NCI-H2227 (cell line): Measurements from ENCODE around the gene IMPDH1.
A peak's percentile ranks its signal among the peaks of the same experiment; 100 is the strongest.

Source experiments
- DNase-seq: peaks from one replicate; lab custom pipeline; 2025; ENCODE audit not compliant: unreplicated experiment; lab: John Stamatoyannopoulos, UW

The IMPDH1 gene

DNA sequence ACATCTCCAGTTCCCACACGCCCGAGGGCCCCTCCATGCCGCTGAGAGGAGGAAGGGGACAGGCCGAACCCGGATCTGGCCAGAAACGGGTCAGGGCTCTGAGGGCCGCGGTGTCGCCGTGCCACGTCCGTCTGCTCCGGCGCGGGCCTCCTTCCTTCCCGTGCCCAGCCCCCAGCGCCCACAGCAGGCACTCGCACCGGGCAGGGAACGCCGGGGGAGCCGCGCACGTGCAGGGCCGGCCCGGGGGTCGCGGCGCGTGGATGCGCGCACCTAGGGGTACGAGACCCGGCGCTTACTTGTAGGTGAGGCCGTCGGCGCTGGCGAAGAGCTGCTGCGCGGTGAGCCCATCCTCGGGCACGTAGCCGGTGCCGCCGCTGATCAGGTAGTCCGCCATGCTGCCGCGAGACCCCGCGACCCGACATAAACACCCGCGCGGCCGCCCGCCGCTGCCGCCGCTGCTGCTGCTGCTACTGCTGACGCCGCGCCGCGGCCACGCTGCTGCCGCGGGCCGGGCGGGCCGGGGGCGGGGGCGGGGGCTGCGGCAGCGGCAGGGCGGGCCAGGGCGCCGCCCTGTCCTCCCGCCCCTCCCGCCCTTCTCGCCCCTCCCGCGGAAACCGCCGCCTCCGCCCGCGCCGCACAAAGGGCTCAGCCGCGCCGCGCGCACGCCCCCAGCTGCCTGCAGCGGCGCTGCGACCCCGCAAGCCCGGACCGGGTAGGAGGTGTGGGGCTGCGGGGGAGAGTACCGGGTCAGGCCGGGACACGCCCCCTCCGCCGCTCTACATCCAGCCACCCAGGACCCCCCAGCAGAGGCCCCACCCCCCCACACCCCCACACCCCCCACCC lies 4.1 kb downstream of the IMPDH1 start:
- peak; percentile 79 for DNase-seq

DNA sequence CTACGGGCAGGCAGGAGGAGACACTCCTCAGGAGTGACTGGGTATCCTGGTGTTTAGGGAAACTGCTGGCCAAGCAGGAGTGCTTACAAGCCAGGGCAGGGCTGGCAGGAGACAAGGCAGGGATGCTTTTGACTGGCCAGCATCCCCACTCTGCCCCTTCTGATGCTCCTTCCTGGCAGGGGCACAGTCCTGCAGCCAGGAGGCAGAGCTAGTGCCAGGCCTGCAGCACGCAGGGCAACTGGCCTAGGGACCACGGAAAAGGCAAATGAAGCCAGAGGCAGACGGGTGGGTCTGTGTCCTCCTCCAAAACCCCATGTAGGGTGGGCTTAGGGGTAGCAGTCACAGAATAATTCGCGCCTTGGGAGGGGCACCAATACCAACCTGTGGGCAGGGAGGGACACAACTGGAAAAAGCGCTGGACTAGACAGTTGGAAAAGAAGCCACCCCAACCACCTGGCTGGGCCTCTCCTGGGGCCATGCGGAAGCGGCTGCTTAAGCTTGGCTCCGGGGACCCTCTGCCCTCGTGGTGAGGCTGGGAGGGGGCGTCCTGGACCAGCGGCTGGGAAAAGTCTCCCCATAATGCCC lies 4.8 kb downstream of the IMPDH1 start:
- no peak for DNase-seq

DNA sequence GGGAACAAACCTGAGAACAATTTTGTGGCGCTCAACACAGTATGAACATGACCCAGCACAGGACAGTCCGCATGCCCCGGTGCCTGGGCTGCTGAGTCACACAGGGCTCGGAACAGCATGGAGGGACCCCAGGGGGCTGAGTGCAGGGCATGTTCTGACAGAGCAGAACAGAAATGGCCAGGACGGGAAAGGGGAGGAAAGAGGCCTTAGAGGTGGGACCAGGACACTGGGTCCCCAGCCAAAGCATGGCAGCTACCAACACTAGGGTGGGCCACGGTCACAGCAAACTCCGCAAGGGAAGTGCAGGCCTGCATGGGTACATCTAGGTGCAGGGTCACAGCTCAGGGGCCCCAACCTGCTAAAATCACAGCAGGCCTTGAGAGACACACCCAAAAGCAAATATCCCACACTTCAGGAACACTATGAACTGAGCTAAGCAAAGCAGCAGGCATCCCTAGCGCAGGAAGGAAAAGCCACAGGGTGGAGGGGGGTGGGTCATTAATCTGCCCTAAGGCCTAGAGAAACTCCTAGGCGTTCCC lies 5.6 kb downstream of the IMPDH1 start:
- no peak for DNase-seq

DNA sequence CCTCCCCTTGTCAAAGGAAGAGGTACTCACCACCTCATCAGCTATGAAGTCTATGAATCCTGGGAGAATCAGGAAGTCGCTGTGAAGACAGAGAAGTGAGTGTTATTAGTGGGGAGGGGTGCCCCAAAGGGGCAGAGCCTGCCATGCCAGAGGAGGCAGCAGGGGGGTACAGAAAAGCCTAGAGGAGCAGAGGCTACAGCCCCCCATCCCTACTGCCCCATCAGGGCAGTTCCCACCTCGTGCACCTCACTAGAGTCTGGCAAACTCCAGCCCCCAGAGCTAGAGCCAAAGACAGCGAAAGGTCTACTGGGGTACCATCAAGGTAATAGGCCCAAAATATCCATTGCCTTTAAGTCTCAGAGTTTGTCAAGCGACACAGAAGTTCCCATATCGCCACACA lies 6.1 kb downstream of the IMPDH1 start:
- no peak for DNase-seq

DNA sequence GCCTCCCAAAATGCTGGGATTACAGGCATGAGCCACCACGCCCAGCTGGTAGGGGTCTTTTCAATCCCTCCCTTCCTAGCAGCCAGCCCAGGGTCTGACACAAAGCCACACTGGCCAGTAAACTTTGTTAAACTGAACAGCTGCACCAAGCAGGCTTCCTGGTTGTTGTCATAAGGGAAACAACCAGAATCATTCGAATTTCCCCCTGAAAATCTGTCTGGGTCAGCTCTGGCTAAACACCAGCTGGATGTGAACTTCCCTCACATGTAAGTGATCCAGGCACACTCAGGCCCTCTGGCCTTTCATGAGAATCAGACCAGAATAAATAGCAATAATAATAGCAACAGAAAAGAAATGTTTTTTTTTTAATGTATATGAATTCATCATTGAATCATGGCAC lies 7.4 kb downstream of the IMPDH1 start:
- no peak for DNase-seq

DNA sequence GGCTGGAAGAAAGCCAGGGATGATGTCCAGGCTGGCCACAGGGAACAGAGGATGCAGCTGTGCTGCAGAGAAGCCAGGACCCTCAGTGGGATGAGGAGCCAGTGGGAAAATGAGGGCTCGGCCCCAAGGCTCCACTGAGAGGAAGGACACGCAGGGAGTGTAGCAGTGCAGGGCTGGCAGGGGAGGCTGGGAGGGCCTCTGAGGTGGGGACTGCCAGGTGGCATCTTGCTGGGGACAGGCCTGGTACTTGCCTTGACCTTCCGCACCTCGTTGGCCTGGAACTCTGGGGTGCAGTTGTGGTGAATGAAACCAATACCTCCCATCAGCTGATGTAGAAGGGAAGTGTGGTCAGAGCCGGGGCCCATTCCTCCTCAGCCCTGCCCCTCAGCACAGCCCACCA lies 9.2 kb downstream of the IMPDH1 start:
- no peak for DNase-seq

DNA sequence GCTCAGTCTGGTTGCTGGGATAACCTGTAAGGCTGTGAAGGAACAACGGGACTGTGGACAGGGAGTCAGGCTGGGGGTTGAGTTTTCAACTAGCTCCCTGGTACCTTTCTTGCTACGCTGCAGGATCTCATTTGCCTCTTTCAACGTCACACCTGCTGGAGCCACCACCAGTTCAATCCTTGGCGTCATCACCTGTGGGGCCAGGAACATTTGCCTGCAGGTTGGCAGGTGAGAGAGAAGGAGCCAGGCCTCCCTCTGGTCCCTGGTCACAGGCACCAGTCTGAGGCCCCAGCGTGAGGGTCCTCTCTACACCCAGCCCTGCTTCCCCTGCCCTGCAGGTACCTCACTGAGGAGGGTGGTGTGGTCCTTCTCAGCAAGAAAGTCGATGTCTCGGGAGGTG lies 9.8 kb downstream of the IMPDH1 start:
- DNase-seq, result no peak

DNA sequence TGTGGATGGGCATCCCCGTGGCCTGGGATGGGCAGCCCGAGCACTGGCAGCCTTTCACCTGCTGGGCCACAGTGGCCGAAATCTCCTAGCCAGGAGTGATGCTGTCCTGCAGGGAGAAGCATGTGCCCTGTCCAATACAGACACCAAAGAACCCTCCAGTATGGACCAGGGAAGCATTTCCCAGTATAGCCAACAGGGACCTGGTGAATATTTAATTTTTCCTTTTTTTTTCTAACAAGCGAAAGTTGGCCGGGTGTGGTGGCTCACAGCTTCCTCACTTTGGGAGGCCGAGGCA lies 11.0 kb downstream of the IMPDH1 start:
- DNase-seq, result no peak

DNA sequence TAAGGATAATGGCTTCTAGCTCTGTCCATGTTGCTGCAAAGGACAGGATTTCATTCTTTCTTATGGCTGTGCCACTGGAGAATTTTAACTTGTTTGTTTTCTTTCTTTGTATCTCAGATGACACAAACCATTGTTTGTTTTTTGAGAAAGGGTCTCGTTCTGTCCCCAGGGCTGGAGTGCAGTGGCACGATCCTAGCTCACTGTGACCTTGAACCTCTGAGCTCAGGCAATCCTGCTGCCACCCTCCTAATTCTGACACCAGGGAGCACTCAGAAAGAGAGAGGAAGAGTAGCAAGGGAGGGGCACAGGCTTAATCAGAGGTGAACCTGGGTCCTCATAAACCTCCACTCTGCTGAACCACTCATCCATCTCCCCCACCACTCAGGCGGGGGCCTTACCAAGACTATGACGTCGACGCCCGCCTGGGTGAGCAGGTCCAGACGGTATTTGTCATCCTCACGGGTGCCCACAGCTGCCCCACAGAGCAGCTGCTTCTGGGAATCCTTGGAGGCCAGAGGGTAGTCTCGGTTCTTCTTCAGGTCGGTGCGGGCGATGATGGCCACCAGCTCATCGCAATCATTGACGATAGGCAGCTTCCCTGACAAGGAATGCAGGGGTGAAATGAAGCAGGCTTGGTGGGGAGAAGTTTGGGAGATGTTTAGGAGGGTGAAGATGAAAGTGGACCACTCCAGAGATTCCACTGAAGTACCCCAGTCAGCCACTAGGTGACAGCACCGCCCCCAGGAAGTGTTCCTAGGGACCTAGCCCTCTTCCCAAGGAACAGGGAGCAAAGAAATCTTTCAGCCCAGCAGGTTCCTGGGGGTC lies 11.6 kb downstream of the IMPDH1 start:
- DNase-seq, result peak; percentile 69

DNA sequence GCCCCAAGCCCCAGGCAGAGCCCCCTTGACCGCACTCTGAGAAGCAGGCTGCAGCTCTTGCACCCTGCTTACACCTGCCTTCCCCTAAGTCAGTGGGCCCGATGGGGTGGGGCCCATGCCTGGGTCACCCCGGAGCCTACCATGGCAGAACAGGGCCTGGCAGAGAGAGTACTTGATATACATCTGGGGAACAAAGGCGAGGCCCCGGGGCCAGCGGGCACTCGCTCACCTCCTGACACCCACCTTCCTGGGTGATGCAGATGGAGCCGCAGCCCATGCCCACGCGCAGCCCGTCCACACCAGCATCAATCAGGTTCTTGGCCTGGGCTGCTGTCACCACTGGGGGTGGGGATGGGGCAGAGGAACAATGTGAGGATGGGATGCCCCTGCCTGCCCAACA lies 13.4 kb downstream of the IMPDH1 start:
- DNase-seq, result no peak

DNA sequence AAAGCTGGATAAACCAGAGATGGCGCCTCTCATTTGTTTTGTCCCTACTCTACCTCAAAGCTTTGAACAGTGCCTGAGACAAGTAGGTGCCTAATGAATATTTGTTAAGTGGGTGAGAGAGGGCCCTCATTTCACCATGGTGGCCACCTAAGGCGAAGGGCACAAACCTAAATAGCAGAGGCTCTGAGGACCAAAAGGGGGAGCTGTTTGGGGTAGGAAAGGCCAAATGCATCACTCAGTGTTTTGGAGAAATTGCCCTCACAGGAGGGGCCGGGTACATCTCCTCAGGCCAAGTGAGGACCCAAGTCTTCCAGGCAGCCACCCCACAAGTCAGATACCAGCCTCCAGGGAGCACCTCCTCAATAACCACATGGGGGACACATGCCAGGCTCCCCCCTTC lies 14.0 kb downstream of the IMPDH1 start:
- no peak for DNase-seq

DNA sequence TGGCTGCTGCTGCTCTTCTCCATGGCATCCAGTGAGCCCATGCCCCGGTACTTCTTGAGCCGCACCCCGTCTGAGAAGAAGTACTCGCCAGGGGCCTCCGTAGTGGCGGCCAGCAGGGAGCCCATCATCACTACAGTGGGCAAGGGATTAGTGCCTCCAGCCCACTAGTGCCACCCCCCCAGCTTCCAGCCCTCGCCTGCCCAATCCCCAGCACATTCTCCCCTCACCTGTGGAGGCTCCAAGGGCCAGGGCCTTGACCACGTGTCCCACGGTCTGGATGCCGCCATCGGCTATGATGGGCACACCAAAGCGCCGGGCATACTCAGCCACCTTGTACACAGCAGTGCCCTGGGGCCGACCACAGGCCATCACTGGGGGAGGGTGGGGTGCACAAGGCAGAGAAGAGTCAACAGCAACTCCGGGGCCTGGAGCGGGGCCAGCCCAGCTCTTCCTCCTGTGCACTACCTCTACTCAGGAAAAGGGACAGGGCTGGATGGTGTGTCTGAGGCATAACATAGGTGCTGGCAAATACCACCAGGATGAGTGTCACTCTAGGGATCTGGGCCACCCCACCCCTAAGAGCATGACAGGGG lies 14.8 kb downstream of the IMPDH1 start:
- DNase-seq, result no peak

DNA sequence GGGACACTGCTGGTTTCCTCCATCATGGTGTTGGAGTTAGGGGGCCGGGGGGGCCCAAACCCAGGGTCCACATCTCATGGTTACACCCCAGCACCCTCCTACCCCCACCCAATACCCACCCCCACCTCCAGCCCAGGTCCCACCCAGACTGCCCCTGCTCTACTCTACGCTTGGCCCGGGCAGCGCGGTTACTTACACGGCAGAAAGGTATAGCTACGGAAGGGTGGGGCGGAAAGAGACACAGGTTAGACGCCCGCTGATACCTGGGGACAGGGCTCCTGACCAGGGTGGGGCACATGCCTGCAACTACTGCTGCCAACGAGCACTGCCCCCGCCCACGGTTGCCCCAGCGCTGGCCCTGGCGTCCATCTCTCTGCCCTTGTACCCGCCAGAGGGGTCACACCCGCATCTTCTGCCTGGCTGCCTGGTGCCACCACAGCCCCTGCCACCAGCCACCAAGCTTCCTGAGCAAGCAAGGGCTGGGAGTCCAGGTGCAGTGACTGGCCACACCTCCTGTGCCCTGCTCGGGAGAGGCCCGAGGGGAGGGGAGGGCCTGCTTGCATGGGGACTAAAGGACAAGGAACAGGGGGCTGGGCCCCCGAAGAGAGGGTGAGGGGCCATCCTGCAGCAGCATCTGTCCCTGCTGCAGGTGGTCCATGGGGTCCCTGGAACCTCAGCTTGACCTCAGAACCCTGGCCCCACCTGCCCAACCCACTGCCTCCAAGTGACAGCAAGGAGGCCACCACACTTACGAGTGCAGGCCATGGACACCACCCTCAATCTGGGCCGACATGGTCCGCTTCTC lies 16.1 kb downstream of the IMPDH1 start:
- no peak for DNase-seq

DNA sequence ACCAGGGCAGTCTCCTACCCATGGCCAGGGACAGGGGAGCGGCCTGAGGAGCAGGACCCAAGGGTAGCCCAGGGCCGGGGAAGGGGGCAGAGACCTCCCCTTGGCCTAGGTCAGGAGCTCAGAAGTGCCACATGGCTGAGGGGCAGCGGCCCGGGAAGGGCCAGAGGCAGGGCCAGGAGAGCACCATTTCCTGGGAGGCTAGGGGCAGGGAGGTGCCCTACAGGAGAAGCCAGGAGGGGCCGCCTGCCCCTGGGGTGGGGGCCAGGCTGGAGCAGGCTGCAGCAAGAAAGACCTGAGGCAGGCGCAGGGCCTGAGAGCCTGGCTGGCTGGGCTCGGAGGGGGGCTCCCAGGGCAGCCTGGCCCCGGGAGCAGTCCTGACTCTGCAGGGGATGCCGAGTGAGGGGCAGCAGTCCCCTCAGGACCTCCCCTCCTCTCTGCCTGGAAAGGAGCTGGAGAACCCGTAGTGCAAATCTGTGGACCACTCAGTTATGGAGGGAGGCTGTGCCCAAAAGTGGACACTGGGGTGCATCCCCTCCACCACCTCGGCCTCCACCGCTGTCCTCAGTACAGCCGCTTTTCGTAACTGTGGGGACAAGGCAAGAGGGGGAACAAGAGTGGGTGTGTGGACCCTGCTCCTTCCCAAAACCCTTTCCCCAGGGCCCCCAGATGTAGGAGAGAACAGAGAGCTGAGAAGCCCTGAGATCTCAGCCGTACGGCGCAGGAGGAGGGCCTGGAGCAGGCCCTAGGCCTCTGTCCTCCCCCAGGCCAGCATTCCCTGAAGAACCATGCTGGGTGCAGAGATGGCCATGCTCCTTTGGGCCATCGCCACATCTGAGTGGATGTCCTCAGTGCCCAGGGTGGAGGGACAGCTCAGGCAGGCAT lies 17.1 kb downstream of the IMPDH1 start:
- DNase-seq, result no peak

DNA sequence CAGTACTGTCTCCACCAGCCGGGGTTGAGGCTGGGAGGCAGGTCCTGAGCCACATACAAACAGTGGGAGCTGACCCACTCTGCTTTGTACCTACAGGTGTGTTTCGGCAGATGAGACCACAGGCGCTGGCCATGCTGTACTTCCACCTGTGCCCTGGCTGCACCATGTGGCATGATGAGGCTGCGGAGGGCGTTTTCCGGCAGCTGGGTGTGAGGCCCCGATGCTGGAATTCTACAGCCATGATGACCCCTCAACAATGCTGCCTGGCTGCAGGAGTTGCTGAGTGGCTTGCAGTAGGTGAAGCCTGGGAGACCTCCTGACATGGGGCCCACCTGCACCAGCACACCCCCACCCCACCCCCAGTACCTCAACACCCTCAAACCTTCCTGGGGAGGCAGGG lies 18.0 kb downstream of the IMPDH1 start:
- DNase-seq, result no peak

DNA sequence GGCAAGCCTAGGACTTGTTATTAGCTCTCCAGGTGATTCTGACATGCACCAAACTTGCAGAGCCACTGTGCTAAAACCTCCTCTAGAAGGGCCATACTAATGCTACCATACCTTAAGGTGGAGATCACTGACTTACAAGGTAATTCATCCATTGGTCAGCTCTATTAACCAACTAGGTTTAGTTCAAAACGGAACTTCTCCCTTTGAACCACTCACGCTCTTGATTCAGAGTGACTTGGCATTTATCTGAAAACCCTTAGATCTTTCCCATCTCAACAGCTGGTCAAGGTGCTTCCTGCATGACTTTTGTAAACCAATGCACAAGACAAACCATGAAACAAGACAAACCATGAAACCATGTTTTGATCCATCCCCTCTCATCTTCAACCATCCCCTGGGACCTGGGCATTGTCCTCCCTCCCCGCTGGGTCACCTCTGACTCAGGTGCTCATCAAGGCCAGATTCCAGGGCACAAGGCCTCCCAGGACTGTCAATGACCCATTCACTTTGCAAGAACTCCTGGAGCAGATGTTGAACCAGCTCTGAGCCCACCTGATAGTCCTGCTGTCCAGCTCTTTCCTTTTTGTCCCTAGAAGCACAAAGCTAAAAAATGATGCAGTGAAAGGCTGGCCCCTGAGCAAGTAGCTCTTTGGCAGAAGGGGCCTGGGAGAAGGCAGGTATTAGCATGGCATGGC lies 18.8 kb downstream of the IMPDH1 start:
- DNase-seq, result no peak

DNA sequence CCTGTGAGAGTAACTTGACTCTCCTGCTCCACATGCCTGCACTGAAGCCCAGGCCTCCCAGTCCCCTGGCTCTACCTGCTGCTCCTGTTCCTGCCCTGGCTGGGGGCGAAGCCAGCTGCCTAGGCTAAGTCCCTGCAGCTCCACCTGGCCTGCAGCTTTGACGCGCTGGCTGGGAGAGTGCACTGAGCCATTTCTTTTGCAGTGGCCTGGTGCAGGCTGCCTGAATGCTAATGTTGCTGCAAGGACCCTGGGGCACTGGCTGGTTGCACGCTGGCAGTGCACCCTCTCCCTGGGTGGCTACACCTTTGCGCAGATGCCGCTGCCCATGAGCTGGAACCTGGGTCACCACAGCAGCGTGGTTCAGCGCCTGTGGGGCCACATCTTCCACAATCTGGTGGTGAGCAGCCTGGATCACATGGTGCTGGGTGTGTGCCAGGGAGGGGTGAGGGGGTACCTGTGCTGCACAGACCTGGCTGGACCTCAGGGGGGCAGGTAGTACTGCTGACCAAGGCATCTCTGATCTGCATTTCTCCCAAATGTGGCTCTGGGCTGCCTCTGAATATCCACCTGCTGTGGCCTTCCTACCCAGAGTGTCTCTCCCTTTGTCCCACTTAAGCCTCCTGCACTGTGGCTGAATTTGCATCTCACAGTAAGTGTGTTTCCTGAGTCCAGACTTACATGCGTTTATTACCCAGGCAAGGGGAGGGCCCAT lies 20.0 kb downstream of the IMPDH1 start:
- no peak for DNase-seq

DNA sequence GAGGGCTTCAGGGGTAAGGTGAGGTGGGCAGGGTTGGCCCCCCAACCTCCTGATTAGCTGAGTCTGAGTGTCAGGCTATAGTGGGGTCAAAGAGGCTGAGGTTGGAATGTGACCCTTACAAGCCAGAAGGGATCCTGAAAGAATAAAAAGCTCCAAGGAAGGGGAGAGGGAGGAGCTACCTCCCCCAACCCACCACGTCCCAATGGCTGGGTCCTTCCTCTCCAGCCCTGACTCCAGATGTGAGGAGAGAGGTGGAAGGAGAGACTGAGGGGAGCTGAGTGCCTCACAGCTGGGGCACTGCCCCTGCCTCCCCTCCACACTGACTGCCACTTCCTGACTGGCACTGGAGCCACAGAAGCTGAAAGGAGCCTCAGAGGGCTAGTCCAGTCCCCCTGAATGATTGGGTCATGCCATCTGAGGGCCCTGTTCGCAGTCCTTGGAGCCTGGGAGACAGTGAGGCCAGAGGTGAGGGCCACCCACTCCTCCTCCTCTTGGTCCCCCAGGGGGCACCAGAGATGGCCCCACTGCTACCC lies 20.6 kb downstream of the IMPDH1 start:
- DNase-seq, result no peak
